Glomerular endothelial cell (primary cell): ENCODE measurements around the gene SMOC2. TPM values are rescaled to one million over a fixed set of nuclear protein-coding genes. Genes with fewer than 3 reads are reported as not detected.

Experiments used
- DNase-seq: peaks from one replicate; pipeline ENCODE4 v3.0.0-alpha.2; 2011; ENCODE audit warnings: low read depth, low spot score; ENCODE audit errors: extremely low read depth
- total RNA-seq: library from RNA; depleted of rRNA; stranded (reverse); fragments of >200 nt; gene quantifications from 2 replicates; pipeline ENCODE4 v1.2.3, GENCODE V29; 2015

Gene SMOC2, protein sequence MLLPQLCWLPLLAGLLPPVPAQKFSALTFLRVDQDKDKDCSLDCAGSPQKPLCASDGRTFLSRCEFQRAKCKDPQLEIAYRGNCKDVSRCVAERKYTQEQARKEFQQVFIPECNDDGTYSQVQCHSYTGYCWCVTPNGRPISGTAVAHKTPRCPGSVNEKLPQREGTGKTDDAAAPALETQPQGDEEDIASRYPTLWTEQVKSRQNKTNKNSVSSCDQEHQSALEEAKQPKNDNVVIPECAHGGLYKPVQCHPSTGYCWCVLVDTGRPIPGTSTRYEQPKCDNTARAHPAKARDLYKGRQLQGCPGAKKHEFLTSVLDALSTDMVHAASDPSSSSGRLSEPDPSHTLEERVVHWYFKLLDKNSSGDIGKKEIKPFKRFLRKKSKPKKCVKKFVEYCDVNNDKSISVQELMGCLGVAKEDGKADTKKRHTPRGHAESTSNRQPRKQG
- total RNA-seq = not detected in 2 replicates

DNA sequence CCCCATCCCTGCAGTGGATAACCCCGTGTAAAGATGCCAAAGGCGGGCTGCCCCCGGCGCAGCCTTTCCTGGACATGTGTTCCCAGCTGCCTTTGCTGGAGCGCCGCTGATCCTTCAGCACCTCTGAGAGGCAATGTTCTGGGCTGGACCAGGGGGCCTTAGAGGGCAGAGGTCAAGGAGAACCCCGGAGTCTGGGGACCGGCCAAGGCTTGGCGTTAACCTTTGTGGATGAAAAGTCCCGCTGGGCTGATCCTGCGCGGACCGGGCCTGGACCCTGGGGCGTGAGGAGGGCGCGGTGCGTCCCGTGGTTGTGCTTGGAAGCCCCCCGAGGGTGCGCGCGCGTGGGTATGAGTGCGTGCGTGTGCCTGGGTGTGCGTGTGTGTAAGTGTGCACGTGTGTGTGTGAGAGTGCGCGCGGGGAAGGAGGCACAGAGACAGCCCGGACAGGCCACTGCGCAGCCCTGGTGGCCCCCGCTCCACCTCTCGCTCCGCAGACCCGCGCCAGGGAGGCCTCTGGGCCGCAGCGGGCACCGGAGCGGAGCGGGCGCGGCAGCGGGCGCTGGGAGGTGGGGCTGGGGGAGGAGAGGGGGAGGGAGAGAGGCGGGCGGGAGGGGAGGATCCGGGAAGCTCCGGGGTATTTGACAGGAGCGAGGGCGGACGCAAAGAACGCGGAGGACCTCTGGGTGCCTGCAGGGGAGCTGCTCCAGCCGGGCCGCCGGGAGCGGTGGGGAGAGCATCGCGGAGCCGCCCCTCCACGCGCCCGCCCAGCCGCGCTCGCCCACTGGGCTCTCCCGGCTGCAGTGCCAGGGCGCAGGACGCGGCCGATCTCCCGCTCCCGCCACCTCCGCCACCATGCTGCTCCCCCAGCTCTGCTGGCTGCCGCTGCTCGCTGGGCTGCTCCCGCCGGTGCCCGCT lies at the start of gene SMOC2:
SMOC2 (plus strand) TSS at position 665 of the 914 bp plus-strand sequence; CDS start at position 852, 187 bp downstream.
- DNase-seq = no peak

GRCh38 chr6:168393126-168393870 lies 47.7 kb upstream of the SMOC2 start:
- DNase-seq = no peak

GRCh38 chr6:168394606-168395005 lies 46.4 kb upstream of the SMOC2 start:
- no peak for DNase-seq

DNA sequence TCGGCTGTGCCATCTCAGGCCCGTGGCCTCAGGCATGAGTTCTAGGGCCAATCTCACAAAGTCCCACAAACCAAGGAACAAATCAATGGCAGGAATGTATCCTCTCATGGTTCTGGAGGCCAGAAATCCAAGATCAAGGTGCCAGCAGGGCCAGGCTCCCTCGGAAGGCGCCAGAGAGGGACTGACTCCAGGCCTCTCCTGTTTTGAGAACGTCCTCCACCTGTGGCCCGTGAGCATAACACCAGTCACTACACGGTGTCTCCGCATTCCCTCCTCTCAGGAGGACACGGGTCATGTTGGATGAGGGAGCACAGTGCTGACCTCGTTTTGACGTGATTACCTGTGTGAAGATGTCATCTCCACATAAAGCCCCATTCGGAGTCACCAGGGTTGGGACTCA lies 45.0 kb upstream of the SMOC2 start:
- no peak for DNase-seq

DNA sequence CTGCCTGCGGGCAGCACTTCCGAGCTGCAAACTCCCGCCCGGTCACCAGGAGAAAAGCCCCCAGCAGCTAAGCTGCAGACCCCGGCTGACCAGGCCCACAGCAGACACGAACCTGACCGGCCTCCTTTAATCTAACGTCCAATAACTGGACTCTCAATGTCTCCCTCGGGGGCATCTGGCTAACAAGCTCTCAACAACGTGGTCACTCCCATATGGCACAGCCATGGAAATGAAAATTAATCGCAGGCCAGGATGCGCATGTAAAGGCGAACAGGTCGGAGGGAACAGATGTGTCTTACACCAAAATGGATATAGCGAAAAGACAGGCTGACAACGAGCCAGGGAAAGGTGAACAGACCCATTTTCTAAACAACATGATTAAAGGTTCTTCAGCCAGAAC lies 44.4 kb upstream of the SMOC2 start:
- no peak for DNase-seq

DNA sequence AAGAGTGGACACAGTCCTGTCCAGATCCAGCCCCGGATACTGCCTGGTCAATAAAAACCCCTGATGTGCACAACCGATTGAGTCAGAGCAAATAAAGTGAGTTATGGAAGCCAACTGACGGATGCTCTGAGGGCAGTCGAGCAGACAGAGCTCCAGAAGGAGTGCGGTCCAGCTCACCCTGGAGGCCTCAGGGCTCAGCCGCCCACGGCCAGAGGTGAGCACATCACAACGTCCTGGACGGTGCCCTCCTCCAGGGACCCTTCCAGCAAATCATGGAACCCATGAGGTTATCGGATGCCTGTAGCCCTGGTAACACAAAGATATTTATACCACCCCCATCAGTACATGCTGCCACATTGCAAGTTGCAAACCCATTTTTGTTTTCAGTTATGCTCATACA lies 44.0 kb upstream of the SMOC2 start:
- no peak for DNase-seq

DNA sequence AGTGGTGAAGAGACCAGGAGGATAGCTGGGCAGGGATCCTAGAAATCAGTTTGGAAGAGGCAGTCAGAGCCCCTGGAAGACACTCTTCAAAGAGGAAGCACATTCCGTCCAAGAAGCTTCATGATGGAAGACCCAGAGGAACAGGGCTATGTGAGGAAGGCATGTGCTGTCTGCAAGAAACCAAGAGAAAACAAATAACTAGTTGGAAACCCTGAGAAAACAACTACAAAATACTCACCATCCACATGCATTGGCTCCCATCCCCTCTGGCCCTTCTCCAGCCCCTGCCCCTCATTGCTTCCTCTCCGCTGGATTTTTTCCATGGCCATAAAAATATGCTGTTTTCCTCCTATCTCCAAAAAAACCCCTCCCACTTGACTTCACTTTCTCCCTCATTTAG lies 40.9 kb upstream of the SMOC2 start:
- DNase-seq = no peak

- no peak for DNase-seq
These were observed 37.5 kb upstream of the SMOC2 start for GRCh38 chr6:168403370-168404005.

- no peak for DNase-seq
These were observed 36.4 kb upstream of the SMOC2 start for GRCh38 chr6:168404560-168404959.

GRCh38 chr6:168407842-168408241 lies 33.1 kb upstream of the SMOC2 start:
- DNase-seq = no peak

- no peak for DNase-seq
These were observed 32.4 kb upstream of the SMOC2 start for GRCh38 chr6:168408504-168409136.

DNA sequence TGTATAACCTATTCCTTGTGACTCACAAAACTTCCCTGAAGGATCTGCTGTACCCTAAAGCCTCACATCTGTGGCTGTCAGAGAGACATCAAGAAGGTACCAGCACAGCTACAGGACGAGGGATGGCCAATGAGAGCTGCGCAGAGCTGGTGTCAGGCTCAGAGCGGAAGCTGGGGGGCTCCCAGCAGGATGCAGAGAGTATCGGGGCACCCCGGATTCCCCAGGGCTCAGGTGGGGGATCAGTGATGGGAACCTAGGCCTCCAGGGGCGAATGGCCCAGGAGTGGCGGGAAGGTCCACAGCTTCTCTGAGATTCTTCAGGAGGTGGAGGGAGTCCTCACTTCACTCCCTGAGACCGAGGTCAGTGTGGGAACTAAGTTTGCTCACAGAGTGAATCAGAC lies 30.9 kb upstream of the SMOC2 start:
- DNase-seq = no peak

DNA sequence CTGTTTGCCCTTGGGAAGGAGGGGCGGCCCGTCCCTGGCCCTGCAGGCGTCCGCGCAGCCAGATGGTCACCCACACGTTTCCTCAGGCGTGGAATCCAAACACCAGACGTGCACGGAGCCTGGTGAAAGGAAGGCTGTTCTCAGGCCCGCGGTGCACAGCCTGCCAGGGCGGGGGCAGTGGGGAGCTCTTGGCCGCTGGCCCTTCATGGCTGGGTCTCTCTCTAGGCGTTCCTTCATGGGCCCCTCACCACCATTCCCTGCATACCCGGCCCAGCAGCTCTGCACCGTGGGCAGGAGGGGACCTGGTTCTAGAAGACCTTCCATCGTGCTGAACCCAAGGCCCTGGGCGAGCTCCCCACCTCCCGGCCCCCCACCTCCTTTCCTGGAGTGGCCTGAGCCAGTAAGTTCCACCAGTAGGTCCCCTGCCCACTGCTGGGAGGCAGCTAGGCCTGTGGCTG lies 30.4 kb upstream of the SMOC2 start:
- no peak for DNase-seq

GRCh38 chr6:168411130-168411529 lies 29.9 kb upstream of the SMOC2 start:
- DNase-seq = no peak

- DNase-seq = no peak
These were observed 29.2 kb upstream of the SMOC2 start for GRCh38 chr6:168411793-168412192.

GRCh38 chr6:168412456-168412855 lies 28.5 kb upstream of the SMOC2 start:
- no peak for DNase-seq

- DNase-seq = no peak
These were observed 27.8 kb upstream of the SMOC2 start for GRCh38 chr6:168413018-168413720.

DNA sequence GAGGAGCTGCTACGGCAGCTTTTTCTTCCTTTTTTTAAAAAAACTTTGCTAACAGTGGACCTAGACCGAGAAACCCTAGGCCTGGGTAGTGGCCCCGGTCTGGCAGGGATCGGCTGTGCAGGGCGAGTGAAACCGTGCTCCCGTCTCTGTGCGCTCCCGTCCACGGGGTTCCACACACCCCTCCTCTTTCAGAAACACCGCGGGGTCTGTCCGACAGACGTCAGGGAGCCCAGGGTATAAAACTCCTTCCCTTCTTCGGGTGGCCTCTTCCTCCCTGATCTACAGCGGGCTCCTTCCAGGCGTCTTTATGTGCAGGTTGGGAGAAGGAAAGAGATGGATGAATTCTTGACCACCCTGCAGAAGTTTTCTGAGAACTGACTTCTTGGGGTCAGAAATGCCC lies 27.1 kb upstream of the SMOC2 start:
- no peak for DNase-seq

- no peak for DNase-seq
These were observed 26.5 kb upstream of the SMOC2 start for GRCh38 chr6:168414336-168415097.
